Measurements from ENCODE around the gene CAPN8. TPM values are rescaled to one million over a fixed set of nuclear protein-coding genes. Genes with fewer than 3 reads are reported as not detected.

CAPN8 gene
- total and polyA plus RNA-seq, 4 donors, result 30.5 to 123 (median 81.2) TPM

DNA sequence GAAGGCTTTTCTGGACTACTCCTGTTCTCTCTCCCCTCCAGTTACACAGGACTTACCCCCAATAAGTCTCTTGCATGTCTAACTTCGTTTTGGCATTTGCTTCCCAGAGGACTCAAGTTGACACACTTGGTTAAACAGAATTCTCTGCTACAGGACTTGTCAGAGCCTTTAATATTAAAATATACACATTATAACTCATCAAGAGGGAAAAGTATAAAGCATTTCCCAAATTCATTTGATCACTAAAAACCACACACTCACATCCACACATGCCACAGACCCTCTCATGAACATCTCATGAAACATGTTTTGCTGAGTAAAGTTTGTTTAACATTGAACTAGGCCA, 38.1 kb upstream of the CAPN8 start:
- TF ChIP-seq, protein P1, sequence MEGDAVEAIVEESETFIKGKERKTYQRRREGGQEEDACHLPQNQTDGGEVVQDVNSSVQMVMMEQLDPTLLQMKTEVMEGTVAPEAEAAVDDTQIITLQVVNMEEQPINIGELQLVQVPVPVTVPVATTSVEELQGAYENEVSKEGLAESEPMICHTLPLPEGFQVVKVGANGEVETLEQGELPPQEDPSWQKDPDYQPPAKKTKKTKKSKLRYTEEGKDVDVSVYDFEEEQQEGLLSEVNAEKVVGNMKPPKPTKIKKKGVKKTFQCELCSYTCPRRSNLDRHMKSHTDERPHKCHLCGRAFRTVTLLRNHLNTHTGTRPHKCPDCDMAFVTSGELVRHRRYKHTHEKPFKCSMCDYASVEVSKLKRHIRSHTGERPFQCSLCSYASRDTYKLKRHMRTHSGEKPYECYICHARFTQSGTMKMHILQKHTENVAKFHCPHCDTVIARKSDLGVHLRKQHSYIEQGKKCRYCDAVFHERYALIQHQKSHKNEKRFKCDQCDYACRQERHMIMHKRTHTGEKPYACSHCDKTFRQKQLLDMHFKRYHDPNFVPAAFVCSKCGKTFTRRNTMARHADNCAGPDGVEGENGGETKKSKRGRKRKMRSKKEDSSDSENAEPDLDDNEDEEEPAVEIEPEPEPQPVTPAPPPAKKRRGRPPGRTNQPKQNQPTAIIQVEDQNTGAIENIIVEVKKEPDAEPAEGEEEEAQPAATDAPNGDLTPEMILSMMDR (IDR thresholded peaks at IDR 0.05; ENCODE audit: control extremely low read depth, extremely low read depth), result no peak
- no peak overlapping the region for H3K27ac ChIP-seq (ENCODE audit: low read depth in 1 of 2, low read length in 1 of 2)
- no peaks in the 10 kb centered on the region for H3K9me3 ChIP-seq (ENCODE audit: control insufficient read depth in 4 of 4, insufficient read depth in 3 of 4, low read length in 3 of 4)
- peaks cover 10 to 42% (median 21%) of the 10 kb centered on the region in 5 donors for H3K4me1 ChIP-seq (ENCODE audit: control insufficient read depth in 5 of 5, insufficient read depth in 5 of 5, low read length in 5 of 5)
- 69 to 78% methylated on average over 1 of the region's 1 CpG for WGBS, 2 donors
- no peak for ATAC-seq (ENCODE audit: insufficient read depth, low FRiP score)
- DNase-seq, result no peak
- H3K9ac ChIP-seq (ENCODE audit: insufficient read depth in 1 of 2, low read length in 2 of 2), result no peak overlapping the region
- no peaks in the 10 kb centered on the region for H3K36me3 ChIP-seq (ENCODE audit: control insufficient read depth in 4 of 4, insufficient read depth in 4 of 4, low read length in 4 of 4)
- H3K27me3 ChIP-seq (ENCODE audit: control insufficient read depth in 3 of 3, insufficient read depth in 3 of 3, low read length in 2 of 3), result no peaks in the 10 kb centered on the region
- H3K4me3 ChIP-seq, result no peak overlapping the region

DNA sequence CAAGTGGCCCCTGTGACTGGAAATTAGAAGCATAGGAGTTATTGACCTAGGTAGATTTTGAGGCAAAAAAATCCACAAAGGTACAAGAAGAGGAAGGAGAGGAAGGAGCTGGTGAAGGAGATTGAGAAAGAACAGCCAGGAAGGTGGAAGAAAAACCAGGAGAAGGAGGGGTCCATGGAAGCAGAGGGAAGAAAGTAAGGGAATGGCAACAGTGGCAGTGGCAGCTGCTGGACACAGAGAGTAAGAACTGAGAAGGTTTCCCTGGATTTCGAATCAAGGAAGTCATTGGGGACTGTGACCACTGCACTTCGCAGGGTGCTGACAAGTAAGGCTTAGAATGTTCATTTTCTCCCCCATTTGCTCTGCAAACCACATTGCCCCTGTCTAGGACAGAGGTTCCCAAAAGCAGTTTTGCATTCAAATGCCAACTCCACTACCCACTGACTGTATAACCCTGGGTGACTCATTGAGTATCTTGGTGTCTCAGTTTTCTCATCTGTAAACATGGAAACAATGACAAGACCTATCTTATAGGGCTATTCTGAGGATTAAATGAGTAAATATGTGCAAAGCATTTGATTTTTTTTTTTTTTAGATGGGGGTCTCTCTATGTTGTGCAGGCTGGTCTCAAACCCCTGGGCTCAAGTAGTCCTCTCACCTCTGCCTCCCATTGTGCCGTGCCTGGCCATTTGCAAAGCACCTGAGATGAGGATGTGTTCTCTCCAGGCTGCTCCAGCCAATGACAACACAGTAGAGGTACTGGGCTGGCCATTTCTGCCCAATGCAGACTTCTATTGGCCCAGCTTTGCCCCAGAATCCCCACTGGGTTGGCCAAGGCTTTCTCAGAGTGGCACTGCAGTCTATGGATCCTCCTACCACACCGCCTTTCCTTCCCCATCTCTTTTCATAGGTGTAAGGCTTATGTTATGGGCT, 37.5 kb upstream of the CAPN8 start:
- Histone ChIP-seq H3K27ac (ENCODE audit: low read depth in 1 of 2, low read length in 1 of 2) (no peak overlapping the region), H3K36me3 (ENCODE audit: control insufficient read depth in 4 of 4, insufficient read depth in 4 of 4, low read length in 4 of 4) (no peaks in the 10 kb centered on the region), H3K9ac (ENCODE audit: insufficient read depth in 1 of 2, low read length in 2 of 2) (no peak overlapping the region), H3K9me3 (ENCODE audit: control insufficient read depth in 4 of 4, insufficient read depth in 3 of 4, low read length in 3 of 4) (no peaks in the 10 kb centered on the region), H3K27me3 (ENCODE audit: control insufficient read depth in 3 of 3, insufficient read depth in 3 of 3, low read length in 2 of 3) (no peaks in the 10 kb centered on the region), H3K4me3 (no peak overlapping the region), H3K4me1 (ENCODE audit: control insufficient read depth in 5 of 5, insufficient read depth in 5 of 5, low read length in 5 of 5) (peaks cover 10 to 42% (median 21%) of the 10 kb centered on the region in 5 donors)
- TF ChIP-seq, protein P1 (IDR thresholded peaks at IDR 0.05; ENCODE audit: control extremely low read depth, extremely low read depth), result no peak
- DNase-seq (no peak), ATAC-seq (ENCODE audit: insufficient read depth, low FRiP score) (no peak)
- 91 to 92% methylated on average over 4 of the region's 4 CpGs for WGBS, 2 donors

DNA sequence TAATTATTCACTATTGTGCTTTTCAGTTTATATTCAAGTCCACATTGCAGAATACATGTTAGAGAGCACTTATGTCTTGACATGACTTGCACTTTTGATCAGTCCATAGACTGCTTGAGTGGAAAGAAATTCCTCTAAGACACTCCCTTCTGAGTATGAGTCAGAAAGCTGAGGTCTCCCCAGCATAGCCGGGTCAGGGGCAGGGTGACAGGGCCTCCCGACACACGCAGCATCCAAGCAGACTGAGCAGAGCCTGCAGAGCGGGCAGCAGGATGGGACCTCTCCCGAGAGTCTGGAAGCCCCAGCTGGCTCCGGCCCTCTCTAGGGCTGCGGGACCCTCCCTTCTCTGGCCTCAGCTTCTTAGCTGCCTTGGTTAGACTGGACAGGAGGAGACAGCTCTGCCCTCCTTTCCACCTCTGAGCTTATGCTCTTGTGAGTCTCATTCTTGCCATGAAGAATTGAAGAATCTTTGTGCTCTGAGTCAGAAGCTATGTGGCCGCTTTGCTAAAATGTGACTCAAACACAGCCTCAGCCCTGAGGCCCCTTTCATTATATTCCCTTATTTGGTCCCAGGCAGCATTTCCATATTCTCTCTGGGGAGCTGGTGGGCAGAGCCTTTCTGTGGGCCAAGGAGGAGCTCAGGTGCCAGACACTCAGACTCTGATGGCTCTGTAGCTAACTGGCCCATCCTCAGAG, 35.6 kb upstream of the CAPN8 start:
- no peak overlapping the region for H3K4me3 ChIP-seq
- no peak overlapping the region for H3K9ac ChIP-seq (ENCODE audit: insufficient read depth in 1 of 2, low read length in 2 of 2)
- TF ChIP-seq, protein P1 (IDR thresholded peaks at IDR 0.05; ENCODE audit: control extremely low read depth, extremely low read depth), result no peak
- 62 to 75% methylated on average over 8 of the region's 8 CpGs for WGBS, 2 donors
- DNase-seq, result peak in 1 of 3 donors; percentile 33
- no peaks in the 10 kb centered on the region for H3K36me3 ChIP-seq (ENCODE audit: control insufficient read depth in 4 of 4, insufficient read depth in 4 of 4, low read length in 4 of 4)
- peaks cover 4 to 31% (median 8%) of the 10 kb centered on the region in 5 donors for H3K4me1 ChIP-seq (ENCODE audit: control insufficient read depth in 5 of 5, insufficient read depth in 5 of 5, low read length in 5 of 5)
- peak; percentile 83 for ATAC-seq (ENCODE audit: insufficient read depth, low FRiP score)
- H3K27ac ChIP-seq (ENCODE audit: low read depth in 1 of 2, low read length in 1 of 2), result peak overlapping the region in 1 of 2 donors; percentile 77
- no peaks in the 10 kb centered on the region for H3K27me3 ChIP-seq (ENCODE audit: control insufficient read depth in 3 of 3, insufficient read depth in 3 of 3, low read length in 2 of 3)
- H3K9me3 ChIP-seq (ENCODE audit: control insufficient read depth in 4 of 4, insufficient read depth in 3 of 4, low read length in 3 of 4), result no peaks in the 10 kb centered on the region
